GM13977 (cell line): ENCODE measurements around the gene SPO11.
A peak's percentile ranks its signal among the peaks of the same experiment; 100 is the strongest.

Source experiments
- DNase-seq: peaks from one replicate; pipeline ENCODE4 v3.0.0; 2012; ENCODE audit warnings: low spot score
- CTCF ChIP-seq: IDR thresholded peaks from 2 replicates; pipeline ENCODE4 v1.5.1; 2012; ENCODE audit warnings: mild to moderate bottlenecking, control low read depth; ENCODE audit not compliant: insufficient read depth; ENCODE audit errors: extremely low read depth, missing control alignments
- in situ Hi-C: fragments of 300-500 bp; cut with MboI; formaldehyde crosslinking; loops from one replicate; pipeline ENCODE4 v1.12.0; 2022; ENCODE audit warnings: low sequenced_read_pairs, low pct_unique_long_range_greater_than_20kb, mixed read lengths, inconsistent platforms; ENCODE audit not compliant: unreplicated experiment

SPO11 gene

DNA sequence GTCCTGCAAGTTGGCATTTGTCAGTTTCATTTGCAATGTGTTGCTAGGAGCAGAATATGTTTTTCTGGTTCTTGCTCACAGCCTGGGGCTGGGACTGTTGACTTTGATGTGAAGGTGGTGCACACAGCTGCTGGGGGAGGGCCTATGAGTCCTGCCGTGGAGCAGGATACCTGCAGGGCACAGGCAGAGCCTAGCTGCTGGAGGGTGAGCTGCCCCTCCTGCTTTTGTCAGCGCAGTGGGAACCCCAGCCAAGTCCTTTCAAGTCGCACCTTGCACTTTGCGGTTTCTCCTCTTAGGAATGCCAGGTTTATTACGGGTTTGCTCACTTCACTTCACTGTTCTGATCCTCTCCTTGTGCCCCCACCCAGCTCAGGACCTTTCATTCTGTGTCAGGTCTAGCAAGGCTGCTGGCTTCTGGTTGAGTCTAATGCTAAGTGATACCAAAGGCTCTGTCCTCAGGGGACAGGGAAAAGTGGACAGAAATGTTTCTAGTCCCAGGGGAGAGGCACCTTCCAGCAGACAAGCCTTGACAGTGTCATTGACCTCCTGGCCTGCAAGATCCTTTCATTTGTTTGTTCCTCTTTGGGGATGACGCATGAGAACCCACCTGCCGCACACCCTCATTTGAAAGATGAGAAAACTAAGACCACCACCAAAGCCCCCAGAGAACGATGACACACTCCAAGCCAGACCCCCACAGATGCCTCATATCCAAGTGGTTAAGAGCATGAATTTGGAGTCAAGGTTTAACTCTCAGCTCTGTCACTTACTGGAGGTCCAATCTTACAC lies 2.7 kb upstream of the SPO11 start:
- TF ChIP-seq CTCF = no peak
- no peak for DNase-seq
- in situ Hi-C loops = no loop called here

GRCh38 chr20:57327820-57328219 lies 1.8 kb upstream of the SPO11 start:
- in situ Hi-C loops = no loop called here
- TF ChIP-seq CTCF = no peak
- no peak for DNase-seq

- no peak for DNase-seq
- TF ChIP-seq CTCF = no peak
- in situ Hi-C loops = loop anchor here (10.0 kb wide), 1 partner anchor 246 kb away; no protein-coding TSS in a partner anchor
Observed at GRCh38 chr20:57330998-57331397, 1.4 kb downstream of the SPO11 start.

GRCh38 chr20:57332105-57333089 lies 2.8 kb downstream of the SPO11 start:
- in situ Hi-C loops = loop anchor here (10.0 kb wide), 1 partner anchor 248 kb away; no protein-coding TSS in a partner anchor
- DNase-seq = no peak
- no peak for TF ChIP-seq CTCF

DNA sequence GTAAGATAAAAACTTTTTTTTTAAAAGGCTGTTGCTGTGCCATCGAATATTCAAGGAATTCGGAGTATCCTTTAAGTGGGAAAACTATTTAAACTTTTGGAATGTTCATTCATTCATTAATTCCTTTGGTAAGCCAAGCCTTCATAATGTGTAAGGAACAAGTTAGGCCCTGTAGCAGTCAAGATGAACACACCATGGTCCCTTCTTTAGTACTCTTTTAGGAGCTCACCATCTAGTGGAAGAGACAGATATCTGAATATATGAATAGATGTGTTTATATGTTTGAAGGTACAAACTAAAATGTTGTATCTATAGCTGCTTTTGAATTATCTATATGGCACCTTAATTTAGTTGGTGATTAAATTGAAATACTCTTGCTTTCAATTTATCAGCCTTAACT lies 5.8 kb downstream of the SPO11 start:
- in situ Hi-C loops = loop anchor here (10.0 kb wide), 1 partner anchor 251 kb away; no protein-coding TSS in a partner anchor
- peak; percentile 11 for TF ChIP-seq CTCF
- no peak for DNase-seq

DNA sequence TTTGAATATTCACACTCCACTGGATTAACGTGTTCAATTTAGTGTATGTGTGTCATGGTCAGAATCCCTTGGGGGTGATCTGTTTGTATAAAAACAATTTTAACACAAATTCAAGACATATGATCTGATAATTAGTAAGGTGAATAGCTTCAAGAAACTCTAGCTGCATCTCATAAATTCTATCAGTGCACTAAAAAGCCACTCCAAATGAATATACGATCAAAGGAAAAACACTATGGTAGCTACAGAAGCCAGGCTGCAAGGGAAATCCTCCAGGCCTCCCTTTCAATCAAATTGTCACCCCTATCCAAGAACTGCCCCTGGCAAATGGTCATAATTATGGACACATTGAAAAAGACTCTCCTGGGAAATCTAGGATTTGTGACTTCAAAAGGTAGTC lies 12.1 kb downstream of the SPO11 start:
- in situ Hi-C loops = no loop called here
- TF ChIP-seq CTCF = no peak
- DNase-seq = no peak
